Left ventricle myocardium inferior (tissue), 1 donor: ENCODE measurements around the gene ST7. TPM values are rescaled to one million over a fixed set of nuclear protein-coding genes. Genes with fewer than 3 reads are reported as not detected.

Source experiments
- DNase-seq: peaks from one replicate; pipeline ENCODE4 v3.0.0-alpha.2; 2020
- H3K27ac ChIP-seq: fragments of 200-600 bp; replicated peaks from 2 replicates; pipeline ENCODE4 v1.8.0; 2021
- H3K27me3 ChIP-seq: fragments of 200-600 bp; 2 replicates; pipeline ENCODE4 v1.8.0; 2021; ENCODE audit warnings: low read depth
- H3K36me3 ChIP-seq: fragments of 200-600 bp; 2 replicates; pipeline ENCODE4 v1.8.0; 2021
- H3K4me1 ChIP-seq: fragments of 200-600 bp; 2 replicates; pipeline ENCODE4 v1.8.0; 2021
- H3K4me3 ChIP-seq: fragments of 200-600 bp; 2 replicates; pipeline ENCODE4 v1.8.0; 2021; ENCODE audit warnings: mild to moderate bottlenecking, moderate library complexity
- H3K9me3 ChIP-seq: fragments of 200-600 bp; replicated peaks from 2 replicates; pipeline ENCODE4 v1.8.0; 2021
- CTCF ChIP-seq: fragments of 200-600 bp; IDR thresholded peaks from 2 replicates; pipeline ENCODE4 v1.8.0; 2021; ENCODE audit warnings: antibody characterized with exemption, mild to moderate bottlenecking, borderline replicate concordance
- intact Hi-C: fragments of 100-400 bp; cut with micrococcal nuclease; formaldehyde crosslinking; loops from one replicate; pipeline ENCODE4 v1.11.0; 2022
- total RNA-seq: library from RNA; stranded (reverse); fragmentation: NEBNext Ultra II Directional; extraction: Animal tissue kit (Norgen Biotek cat#: 25700); gene quantifications from one replicate; pipeline ENCODE4 v1.2.1, GENCODE V29; 2021
- donor health status: DM: no; HTN: yes; CAD: no; lungs with severe emphysema.

The ST7 gene
- total RNA-seq, 1 donor from 2014 or later: 28.5 TPM

GRCh38 chr7:117219485-117219884, 266.2 kb downstream of the ST7 start:
- H3K27ac ChIP-seq: no peak overlapping the region
- intact Hi-C loops: no loop called here
- H3K9me3 ChIP-seq: no peaks in the 10 kb centered on the region
- TF ChIP-seq CTCF: no peak
- H3K36me3 ChIP-seq: peaks cover 57% of the 10 kb centered on the region
- DNase-seq: no peak
- H3K4me1 ChIP-seq: no peaks in the 10 kb centered on the region
- H3K27me3 ChIP-seq: no peaks in the 10 kb centered on the region
- no peak overlapping the region for H3K4me3 ChIP-seq

- Histone ChIP-seq H3K27ac (no peak overlapping the region), H3K4me3 (no peak overlapping the region), H3K27me3 (no peaks in the 10 kb centered on the region), H3K4me1 (no peaks in the 10 kb centered on the region), H3K9me3 (no peaks in the 10 kb centered on the region), H3K36me3 (peaks cover 56% of the 10 kb centered on the region)
- no peak for DNase-seq
- no peak for TF ChIP-seq CTCF
- intact Hi-C loops: no loop called here
Observed at GRCh38 chr7:117220836-117221235, 267.5 kb downstream of the ST7 start.

GRCh38 chr7:117225536-117225935, 272.2 kb downstream of the ST7 start:
- no peaks in the 10 kb centered on the region for H3K4me1 ChIP-seq
- DNase-seq: no peak
- intact Hi-C loops: no loop called here
- TF ChIP-seq CTCF: no peak
- no peak overlapping the region for H3K27ac ChIP-seq
- H3K36me3 ChIP-seq: peaks cover 48% of the 10 kb centered on the region
- no peaks in the 10 kb centered on the region for H3K27me3 ChIP-seq
- H3K4me3 ChIP-seq: no peak overlapping the region
- no peaks in the 10 kb centered on the region for H3K9me3 ChIP-seq

- DNase-seq: no peak
- Histone ChIP-seq H3K27ac (no peak overlapping the region), H3K9me3 (no peaks in the 10 kb centered on the region), H3K4me3 (no peak overlapping the region), H3K4me1 (no peaks in the 10 kb centered on the region), H3K27me3 (no peaks in the 10 kb centered on the region), H3K36me3 (peaks cover 35% of the 10 kb centered on the region)
- intact Hi-C loops: no loop called here
- TF ChIP-seq CTCF: no peak
Observed at GRCh38 chr7:117227091-117227490, 273.8 kb downstream of the ST7 start.

- H3K36me3 ChIP-seq: peaks cover 14% of the 10 kb centered on the region
- intact Hi-C loops: no loop called here
- TF ChIP-seq CTCF: no peak
Observed at GRCh38 chr7:117229350-117229749, 276.0 kb downstream of the ST7 start.

More at GRCh38 chr7:117229350-117229749, 276.0 kb downstream of the ST7 start:
- no peak overlapping the region for H3K4me3 ChIP-seq
- H3K27me3 ChIP-seq: no peaks in the 10 kb centered on the region
- DNase-seq: no peak
- H3K9me3 ChIP-seq: peaks cover 7% of the 10 kb centered on the region
- no peak overlapping the region for H3K27ac ChIP-seq
- H3K4me1 ChIP-seq: no peaks in the 10 kb centered on the region
